T-cell (primary cell): ENCODE results near the gene CCDC78. TPM values are rescaled to one million over a fixed set of nuclear protein-coding genes. Genes with fewer than 3 reads are reported as not detected.

Experiments
- ATAC-seq, 4 experiments: fragments of 200-7000 bp in 3 of 4; fragments of 150-1000 bp in 1 of 4; cut with Tn5 transposase; replicated peaks in 1 of 4; 1 replicate in 3 of 4; 2 replicates in 1 of 4; pipeline ENCODE4 v1.10.0; 2021; ENCODE audit warnings: moderate library complexity in 3 of 4, mild to moderate bottlenecking in 2 of 4, moderate number of reproducible peaks in 1 of 4
- CTCF ChIA-PET, 2 donors: fragments of 300-600 bp; sonication (Branson Sonifier 250); formaldehyde crosslinking; loops; one replicate each; lab custom pipeline; 2022; ENCODE audit warnings: antibody characterized with exemption in 2 of 2; lab: Charles Lee
- POLR2A ChIA-PET, 2 donors: fragments of 300-600 bp; sonication (Branson Sonifier 250); formaldehyde crosslinking; loops; one replicate each; lab custom pipeline; 2022; ENCODE audit warnings: antibody characterized with exemption in 2 of 2; lab: Charles Lee
- DNase-seq, 35 experiments: peaks; one replicate each; pipeline versions ENCODE4 v3.0.0 to v3.0.0-alpha.2; 2013 to 2023
- H3K27ac ChIP-seq: one replicate; pipeline ENCODE4 v1.5.1; 2013; ENCODE audit warnings: low read length
- H3K27me3 ChIP-seq, 2 experiments: replicated peaks in 1 of 2; 1 replicate in 1 of 2; 2 replicates in 1 of 2; pipeline versions ENCODE4 v1.6.1 to v1.7.0; 2013; ENCODE audit warnings: low read length in 1 of 2, mixed read lengths in 1 of 2; ENCODE audit not compliant: control insufficient read depth in 2 of 2, insufficient read depth in 2 of 2; ENCODE audit errors: extremely low read depth in 1 of 2
- H3K36me3 ChIP-seq, 2 donors: 1 replicate in 1 of 2; 2 replicates in 1 of 2; pipeline versions ENCODE4 v1.6.1 to v1.7.0; 2013; ENCODE audit warnings: low read length in 1 of 2; ENCODE audit not compliant: control insufficient read depth in 2 of 2, insufficient read depth in 1 of 2; ENCODE audit errors: extremely low read depth in 1 of 2
- H3K4me1 ChIP-seq, 2 experiments: 1 replicate in 1 of 2; 2 replicates in 1 of 2; pipeline versions ENCODE4 v1.6.1 to v1.7.0; 2013; ENCODE audit warnings: low read length in 2 of 2, mixed read lengths in 1 of 2; ENCODE audit not compliant: insufficient read depth in 2 of 2, control insufficient read depth in 1 of 2; ENCODE audit errors: extremely low read depth in 1 of 2
- H3K4me3 ChIP-seq, 2 donors: 1 replicate in 1 of 2; 2 replicates in 1 of 2; pipeline versions ENCODE4 v1.5.1 to v1.7.0; 2013; ENCODE audit warnings: mild to moderate bottlenecking in 2 of 2, low read length in 1 of 2, moderate library complexity in 1 of 2; ENCODE audit not compliant: control insufficient read depth in 1 of 2; ENCODE audit errors: extremely low read depth in 1 of 2
- H3K9me3 ChIP-seq: 2 replicates; pipeline ENCODE4 v1.7.0; 2013
- H3K27ac Mint-ChIP-seq, 2 donors: one replicate each; pipeline ENCODE4 v1.8.0; 2020 to 2021; ENCODE audit warnings: mild to moderate bottlenecking in 2 of 2, mixed read lengths in 2 of 2
- H3K27me3 Mint-ChIP-seq, 2 donors: one replicate each; pipeline ENCODE4 v1.8.0; 2021 to 2022; ENCODE audit warnings: mixed read lengths in 2 of 2
- H3K36me3 Mint-ChIP-seq: one replicate; pipeline ENCODE4 v1.8.0; 2021; ENCODE audit warnings: mixed read lengths
- H3K4me1 Mint-ChIP-seq, 3 donors: one replicate each; pipeline ENCODE4 v1.8.0; 2020 to 2022; ENCODE audit warnings: mixed read lengths in 3 of 3, mild to moderate bottlenecking in 1 of 3
- H3K4me3 Mint-ChIP-seq, 3 donors: one replicate each; pipeline ENCODE4 v1.8.0; 2020 to 2022; ENCODE audit warnings: mild to moderate bottlenecking in 3 of 3, mixed read lengths in 3 of 3, moderate library complexity in 3 of 3
- H3K9me3 Mint-ChIP-seq, 3 donors: one replicate each; pipeline ENCODE4 v1.8.0; 2020 to 2022; ENCODE audit warnings: mixed read lengths in 3 of 3
- WGBS: methylation state at CpG from one replicate; pipeline ENCODE4 v1.1.5; 2013; ENCODE audit warnings: missing lambda C conversion rate; ENCODE audit not compliant: insufficient coverage; 5-methylcytosine and 5-hydroxymethylcytosine counted together
- total RNA-seq, 35 experiments: library from RNA in 6 of 35; stranded (reverse) in 6 of 35; fragments of 120-200 nt in 1 of 35; gene quantifications; one replicate each; pipeline versions ENCODE4 v1.2.1 to v1.2.4 and lab custom pipeline; 2013 to 2026

The CCDC78 gene
- total RNA-seq, 5 donors from 2014 or later (not counting 1 experiment from before 2014, with no cell fraction given), result 3.1 to 17.1 (median 8.6) TPM

DNA sequence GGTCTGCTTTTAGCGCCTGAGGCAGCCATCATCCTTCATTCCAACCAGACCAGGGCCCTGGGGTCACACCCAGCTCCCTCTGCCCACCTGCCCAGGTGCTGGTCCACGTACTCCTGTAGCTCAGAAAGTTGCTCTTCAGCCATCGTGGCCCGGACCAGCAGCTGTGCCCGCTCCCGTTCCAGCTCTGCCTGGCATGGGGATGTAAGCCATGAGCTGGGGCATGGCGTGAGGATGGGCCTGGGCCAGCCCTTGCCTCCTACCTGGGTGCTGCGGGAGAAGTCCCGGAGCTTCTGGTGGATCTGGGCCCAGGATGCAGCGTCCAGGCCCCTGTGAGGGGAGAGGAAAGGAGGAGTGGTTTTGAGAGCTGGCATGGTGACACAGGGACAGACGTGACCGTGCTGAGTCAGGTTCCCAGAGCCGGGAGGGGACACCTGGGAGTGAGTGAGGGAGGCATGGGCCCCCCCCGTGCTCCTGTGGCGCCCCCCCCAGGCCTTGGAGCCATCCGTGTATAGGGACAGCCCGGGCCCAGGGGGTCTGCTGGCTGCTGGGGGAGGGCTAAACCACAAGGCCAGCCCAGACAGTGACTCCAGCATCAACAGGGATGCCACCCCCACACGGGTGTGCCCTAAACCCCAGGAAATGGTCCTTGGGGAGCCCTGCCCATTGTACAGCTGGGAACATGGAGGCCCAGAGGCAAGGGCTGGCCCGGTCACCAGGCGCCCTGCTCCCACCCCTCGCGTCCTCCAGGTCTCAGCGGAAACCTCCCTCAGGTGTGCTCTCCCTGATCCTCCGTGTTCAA is 3.2 kb downstream of the CCDC78 start:
- Mint-ChIP-seq H3K9me3 (no peaks in the 10 kb centered on the region), H3K4me1 (peaks cover 19 to 26% (median 20%) of the 10 kb centered on the region in 3 donors), H3K27me3 (no peaks in the 10 kb centered on the region), H3K27ac (peak overlapping the region in 1 of 2 donors; percentile 43), H3K4me3 (peak overlapping the region; percentile 24 to 64 (median 25)), H3K36me3 (no peaks in the 10 kb centered on the region)
- Histone ChIP-seq H3K36me3 (no peaks in the 10 kb centered on the region), H3K4me1 (peaks cover 5 to 66% of the 10 kb centered on the region in 2 experiments), H3K4me3 (no peak overlapping the region), H3K9me3 (no peaks in the 10 kb centered on the region), H3K27ac (peak overlapping the region; percentile 69), H3K27me3 (peaks cover 0 to 8% of the 10 kb centered on the region in 2 experiments)
- ChIA-PET CTCF (no interaction called here), POLR2A (no interaction called here)
- 89% methylated on average over 20 of the region's 24 CpGs for WGBS
- DNase-seq (no peak), ATAC-seq (no peak)

DNA sequence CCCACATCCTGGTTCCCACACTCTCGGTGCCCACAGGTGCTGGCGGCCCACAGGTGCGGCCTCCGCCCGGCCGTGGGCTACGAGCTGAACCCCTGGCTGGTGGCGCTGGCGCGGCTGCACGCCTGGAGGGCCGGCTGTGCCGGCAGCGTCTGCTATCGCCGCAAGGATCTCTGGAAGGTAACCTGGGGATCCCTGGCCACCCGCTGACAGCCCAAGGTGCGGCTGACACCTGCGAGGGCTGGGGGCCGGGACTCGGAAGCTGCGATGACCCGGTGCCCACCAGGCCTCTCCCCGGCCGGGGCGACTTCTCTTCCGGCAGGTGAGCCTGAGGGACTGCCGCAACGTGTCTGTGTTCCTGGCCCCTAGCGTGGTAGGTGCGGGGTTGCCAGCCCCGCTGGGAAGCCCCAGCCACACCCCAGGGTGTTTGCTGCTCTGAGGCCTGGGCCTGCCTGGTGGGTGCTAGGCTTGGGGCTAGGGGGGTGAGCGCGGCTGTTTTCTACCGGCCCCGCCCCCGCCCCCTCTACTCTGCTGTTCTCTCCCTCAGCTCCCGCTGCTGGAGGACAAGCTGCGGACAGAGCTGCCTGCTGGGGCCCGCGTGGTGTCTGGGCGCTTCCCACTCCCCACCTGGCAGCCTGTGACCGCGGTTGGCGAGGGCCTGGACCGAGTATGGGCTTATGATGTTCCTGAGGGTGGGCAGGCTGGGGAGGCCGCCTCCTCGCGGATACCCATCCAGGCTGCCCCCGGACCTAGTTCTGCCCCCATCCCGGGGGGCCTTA is 4.3 kb downstream of the CCDC78 start:
- peak overlapping the region; percentile 69 for H3K27ac ChIP-seq
- ChIA-PET POLR2A (interaction anchor here in 1 of 2 donors (0.6 kb wide), 1 partner anchor 248 kb away, joined by 3 read pairs; no protein-coding TSS in a partner anchor), CTCF (interaction anchor here in 1 of 2 donors (2.0 kb wide), 1 partner anchor 10 kb away, joined by 5 read pairs; no protein-coding TSS in a partner anchor)
- Mint-ChIP-seq H3K36me3 (no peaks in the 10 kb centered on the region), H3K27ac (no peak overlapping the region), H3K4me3 (peak overlapping the region; percentile 46 to 64 (median 63)), H3K27me3 (no peaks in the 10 kb centered on the region), H3K9me3 (no peaks in the 10 kb centered on the region), H3K4me1 (peaks cover 19 to 26% (median 20%) of the 10 kb centered on the region in 3 donors)
- no peaks in the 10 kb centered on the region for H3K9me3 ChIP-seq
- peaks cover 0 to 12% of the 10 kb centered on the region in 2 experiments for H3K27me3 ChIP-seq
- H3K4me3 ChIP-seq, result peak overlapping the region; percentile 18 to 36
- peak in 2 of 4 experiments; percentile 27 to 48 for ATAC-seq
- 29% methylated on average over 37 of the region's 51 CpGs for WGBS
- peak in 12 of 35 experiments; percentile 14 to 66 (median 34) for DNase-seq
- peaks cover 5 to 58% of the 10 kb centered on the region in 2 experiments for H3K4me1 ChIP-seq
- no peaks in the 10 kb centered on the region for H3K36me3 ChIP-seq

DNA sequence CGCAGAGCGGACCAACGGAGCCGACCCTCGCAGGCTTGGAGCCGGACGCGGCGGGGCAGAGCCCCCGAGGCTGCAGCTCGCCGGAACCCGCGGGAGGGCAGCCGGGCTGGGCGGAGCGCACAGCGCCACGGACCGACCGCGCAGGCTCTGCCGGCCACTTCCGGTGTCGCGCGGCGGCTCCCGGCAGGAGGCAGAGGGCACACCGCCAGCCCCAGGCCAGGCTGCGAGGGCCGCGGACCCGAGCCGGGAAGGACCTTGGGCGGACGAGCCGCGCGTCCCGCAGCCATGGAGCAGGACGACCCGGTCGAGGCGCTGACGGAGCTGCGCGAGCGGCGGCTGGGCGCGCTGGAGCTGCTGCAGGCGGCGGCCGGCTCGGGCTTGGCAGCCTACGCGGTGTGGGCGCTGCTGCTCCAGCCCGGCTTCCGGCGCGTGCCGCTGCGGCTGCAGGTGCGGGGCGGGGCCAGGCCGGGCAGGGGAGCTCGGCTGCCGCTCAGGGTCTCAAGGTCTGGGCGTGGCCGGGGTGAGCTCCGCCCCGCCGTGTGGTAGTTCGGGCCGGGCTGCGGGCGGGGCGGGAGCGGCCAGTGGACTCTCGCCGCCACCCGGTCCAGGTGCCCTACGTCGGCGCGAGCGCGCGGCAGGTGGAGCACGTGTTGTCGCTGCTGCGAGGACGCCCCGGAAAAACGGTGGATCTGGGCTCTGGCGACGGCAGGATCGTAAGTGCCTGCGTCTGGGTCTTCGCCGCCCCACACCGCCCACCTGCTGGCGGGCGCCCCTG is 5.1 kb downstream of the CCDC78 start, which contains the start of gene ANTKMT:
Gene ANTKMT, plus strand, starts transcription at position 157 of the 775 bp plus-strand sequence. Its CDS starts 129 bp downstream, at position 286.
- Histone ChIP-seq H3K27ac (peak within 1 kb of the TSS; percentile 69), H3K4me1 (peaks cover 5 to 60% of the 10 kb centered on the region in 2 experiments), H3K9me3 (no peaks in the 10 kb centered on the region), H3K4me3 (peak within 1 kb of the TSS; percentile 55 to 70), H3K27me3 (peaks cover 0 to 16% of the 10 kb centered on the region in 2 experiments), H3K36me3 (no peaks in the 10 kb centered on the region)
- Mint-ChIP-seq H3K36me3 (no peaks in the 10 kb centered on the region), H3K4me3 (peak within 1 kb of the TSS; percentile 78 to 83 (median 79)), H3K4me1 (peaks cover 18 to 27% (median 23%) of the 10 kb centered on the region in 3 donors), H3K9me3 (no peaks in the 10 kb centered on the region), H3K27me3 (peaks cover 3% of the 10 kb centered on the region in 2 donors), H3K27ac (peak within 1 kb of the TSS; percentile 39 to 80)
- ChIA-PET CTCF (interaction anchor here in 1 of 2 donors (2.0 kb wide), 1 partner anchor 9 kb away, joined by 5 read pairs; no protein-coding TSS in a partner anchor), POLR2A (interaction anchor here in 1 of 2 donors (0.6 kb wide), 1 partner anchor 249 kb away, joined by 3 read pairs; no protein-coding TSS in a partner anchor)
- ATAC-seq (peak; percentile 71 to 80 (median 74)), DNase-seq (peak; percentile 44 to 84 (median 61))
- 1% methylated on average over 106 of the region's 106 CpGs for WGBS

DNA sequence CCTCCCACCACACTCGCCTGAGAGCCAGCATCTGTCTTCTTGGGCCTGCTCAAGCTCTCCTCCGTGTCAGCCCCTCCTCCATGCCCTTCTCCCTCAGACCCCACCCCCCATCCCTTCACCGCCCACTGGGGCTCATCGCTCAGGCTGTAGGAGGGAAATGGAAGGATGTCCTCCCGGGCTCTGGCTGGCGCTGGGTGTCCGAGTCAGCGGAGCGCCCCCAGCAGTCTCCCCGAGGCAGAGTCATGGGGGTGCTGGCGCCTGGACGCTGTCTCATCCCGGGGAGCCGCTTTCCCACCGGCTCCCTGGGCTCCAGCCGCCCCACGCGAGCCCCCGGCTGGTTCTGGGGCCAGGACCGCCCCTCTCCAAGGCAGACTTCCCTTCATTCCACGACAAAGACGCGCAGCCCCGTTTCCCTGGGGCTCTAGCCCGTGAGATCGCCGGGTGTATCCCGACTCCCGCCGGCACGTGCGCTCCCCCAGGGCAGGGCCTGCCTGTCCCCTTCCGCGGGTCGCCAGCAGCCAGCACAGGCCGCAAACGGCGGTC is 5.7 kb downstream of the CCDC78 start:
- Histone ChIP-seq H3K27ac (peak overlapping the region; percentile 57), H3K4me1 (peaks cover 5 to 60% of the 10 kb centered on the region in 2 experiments), H3K4me3 (peak overlapping the region; percentile 55 to 70), H3K27me3 (peaks cover 0 to 20% of the 10 kb centered on the region in 2 experiments), H3K36me3 (no peaks in the 10 kb centered on the region), H3K9me3 (no peaks in the 10 kb centered on the region)
- ATAC-seq (peak; percentile 13 to 26 (median 18)), DNase-seq (peak in 10 of 35 experiments; percentile 21 to 63 (median 32))
- Mint-ChIP-seq H3K9me3 (no peaks in the 10 kb centered on the region), H3K27ac (peak overlapping the region; percentile 39 to 80), H3K4me3 (peak overlapping the region; percentile 78 to 83 (median 79)), H3K4me1 (peaks cover 21 to 29% (median 27%) of the 10 kb centered on the region in 3 donors), H3K27me3 (peaks cover 3 to 4% of the 10 kb centered on the region in 2 donors), H3K36me3 (no peaks in the 10 kb centered on the region)
- POLR2A ChIA-PET, result no interaction called here
- CTCF ChIA-PET, result interaction anchor here in 1 of 2 donors (0.6 to 2.0 kb wide), 3 partner anchors 8 to 368 kb away, joined by 3 to 6 read pairs (median 5); partner anchors contain the start of gene AXIN1
- WGBS, result under 1% methylated on average over 35 of the region's 38 CpGs

DNA sequence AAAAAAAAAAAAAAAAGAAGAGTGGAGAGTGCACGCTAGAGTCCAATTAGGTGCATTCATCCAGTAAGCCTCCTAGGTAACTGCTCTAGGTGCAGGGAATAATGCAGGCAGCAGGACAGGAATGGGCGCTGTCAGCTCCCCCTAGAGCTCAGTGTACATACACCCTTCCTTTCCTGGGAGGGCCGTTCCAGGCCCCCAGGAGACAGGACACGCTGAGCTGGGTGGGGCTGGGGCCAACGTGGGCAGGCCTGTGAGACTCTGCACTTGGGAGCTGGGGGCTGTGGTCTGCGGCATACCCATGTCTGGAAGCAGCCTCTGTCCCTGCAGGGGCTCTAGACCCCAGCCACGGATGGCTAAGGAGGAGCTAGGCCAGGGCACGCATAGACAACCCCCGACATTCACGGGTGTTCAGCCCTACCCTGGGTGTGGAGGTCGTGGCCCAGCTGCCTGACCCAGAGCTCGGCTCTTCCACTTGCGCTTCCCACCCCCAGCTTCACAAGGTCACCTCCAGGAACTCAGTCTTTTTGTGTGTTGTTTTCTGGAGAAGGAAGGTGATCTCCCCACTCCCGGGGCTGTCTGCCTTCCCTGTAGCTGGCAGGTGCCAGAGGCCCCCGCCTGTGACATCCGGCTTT is 6.3 kb downstream of the CCDC78 start:
- H3K4me1 ChIP-seq, result peaks cover 5 to 60% of the 10 kb centered on the region in 2 experiments
- H3K27ac ChIP-seq, result peak overlapping the region; percentile 57
- peaks cover 0 to 20% of the 10 kb centered on the region in 2 experiments for H3K27me3 ChIP-seq
- H3K27ac Mint-ChIP-seq, result peak overlapping the region; percentile 57 to 80
- WGBS, result 13% methylated on average over 5 of the region's 16 CpGs
- no peaks in the 10 kb centered on the region for H3K9me3 ChIP-seq
- H3K9me3 Mint-ChIP-seq, result no peaks in the 10 kb centered on the region
- peak in 3 of 4 experiments; percentile 2 to 7 (median 5) for ATAC-seq
- peak overlapping the region; percentile 78 to 83 (median 79) for H3K4me3 Mint-ChIP-seq
- CTCF ChIA-PET, result interaction anchor here in 1 of 2 donors (0.6 to 2.0 kb wide), 3 partner anchors 8 to 367 kb away, joined by 3 to 6 read pairs (median 5); partner anchors contain the start of gene AXIN1
- peaks cover 3 to 4% of the 10 kb centered on the region in 2 donors for H3K27me3 Mint-ChIP-seq
- peaks cover 21 to 29% (median 27%) of the 10 kb centered on the region in 3 donors for H3K4me1 Mint-ChIP-seq
- H3K36me3 Mint-ChIP-seq, result no peaks in the 10 kb centered on the region
- POLR2A ChIA-PET, result no interaction called here
- peak overlapping the region; percentile 55 to 70 for H3K4me3 ChIP-seq
- peak in 1 of 35 experiments; percentile 33 for DNase-seq
- no peaks in the 10 kb centered on the region for H3K36me3 ChIP-seq
